Caco-2 (cell line): ENCODE results near the gene PLS3. TPM values are rescaled to one million over a fixed set of nuclear protein-coding genes. Genes with fewer than 3 reads are reported as not detected.
A peak's percentile ranks its signal among the peaks of the same experiment; 100 is the strongest.

Experiments used
- BruUV-seq: library from RNA; stranded (reverse); fragments of 400-500 nt; replicated peaks from 2 replicates; lab custom pipeline; 2021; lab: Mats Ljungman, UMichigan
- CTCF ChIA-PET: fragments of 300-600 bp; sonication (Branson Sonifier 250); formaldehyde crosslinking; loops from one replicate; lab custom pipeline; 2022; ENCODE audit warnings: antibody characterized with exemption; lab: Charles Lee
- POLR2A ChIA-PET: fragments of 300-600 bp; sonication (Branson Sonifier 250); formaldehyde crosslinking; loops from one replicate; lab custom pipeline; 2022; ENCODE audit warnings: antibody characterized with exemption; lab: Charles Lee
- DNase-seq, 2 experiments: peaks; one replicate each; pipeline versions ENCODE4 v3.0.0 to v3.0.0-alpha.2; 2020 to 2022
- H3K27me3 ChIP-seq: replicated peaks from 2 replicates; pipeline ENCODE4 v1.6.0; 2011; ENCODE audit warnings: low read length; ENCODE audit not compliant: control insufficient read depth, insufficient read depth
- H3K36me3 ChIP-seq: 2 replicates; pipeline ENCODE4 v1.5.1; 2011; ENCODE audit warnings: low read length; ENCODE audit not compliant: control insufficient read depth, insufficient read depth
- H3K4me1 ChIP-seq: fragments of 250-450 bp; sonication (Bioruptor Pico); 2 replicates; pipeline ENCODE4 v1.5.1; 2020; ENCODE audit warnings: mild to moderate bottlenecking
- H3K4me3 ChIP-seq: 2 replicates; pipeline ENCODE4 v1.5.1; 2011; ENCODE audit warnings: low read depth, mild to moderate bottlenecking, control low read depth, low read length
- H3K9me3 ChIP-seq: fragments of 250-450 bp; sonication (Bioruptor Pico); 2 replicates; pipeline ENCODE4 v1.5.1; 2020; ENCODE audit warnings: mild to moderate bottlenecking, moderate library complexity
- H3K27ac Mint-ChIP-seq: one replicate; pipeline ENCODE4 v1.8.0; 2022; ENCODE audit warnings: mixed read lengths; ENCODE audit not compliant: unreplicated experiment
- H3K27me3 Mint-ChIP-seq: one replicate; pipeline ENCODE4 v1.8.0; 2022; ENCODE audit warnings: mixed read lengths; ENCODE audit not compliant: insufficient read depth, unreplicated experiment
- H3K36me3 Mint-ChIP-seq: one replicate; pipeline ENCODE4 v1.8.0; 2022; ENCODE audit warnings: mild to moderate bottlenecking, mixed read lengths; ENCODE audit not compliant: insufficient read depth, unreplicated experiment
- H3K4me1 Mint-ChIP-seq: one replicate; pipeline ENCODE4 v1.8.0; 2022; ENCODE audit warnings: low read depth, mixed read lengths; ENCODE audit not compliant: unreplicated experiment
- H3K4me3 Mint-ChIP-seq: one replicate; pipeline ENCODE4 v1.8.0; 2022; ENCODE audit warnings: mild to moderate bottlenecking, moderate library complexity, mixed read lengths; ENCODE audit not compliant: unreplicated experiment
- H3K9me3 Mint-ChIP-seq: one replicate; pipeline ENCODE4 v1.8.0; 2022; ENCODE audit warnings: mixed read lengths; ENCODE audit not compliant: unreplicated experiment
- CTCF ChIP-seq, 2 experiments: fragments of 200-600 bp in 1 of 2; IDR thresholded peaks; 1 replicate in 1 of 2; 2 replicates in 1 of 2; pipeline versions ENCODE4 v1.5.1 to v1.8.0; 2011 to 2022; ENCODE audit warnings: antibody characterized with exemption in 1 of 2, control low read depth in 1 of 2, inconsistent platforms in 1 of 2, low read depth in 1 of 2, low read length in 1 of 2, mild to moderate bottlenecking in 1 of 2, moderate library complexity in 1 of 2; ENCODE audit not compliant: insufficient read depth in 1 of 2, severe bottlenecking in 1 of 2, unreplicated experiment in 1 of 2
- intact Hi-C: fragments of 100-400 bp; cut with micrococcal nuclease; formaldehyde crosslinking; loops from one replicate; pipeline ENCODE4 v1.10.0; 2022; ENCODE audit not compliant: unreplicated experiment
- total RNA-seq: library from RNA; stranded (reverse); gene quantifications from 2 replicates; pipeline ENCODE4 v1.2.3, GENCODE V29; 2022

PLS3 gene
- total RNA-seq, 1 experiment from 2014 or later = 213 TPM

DNA sequence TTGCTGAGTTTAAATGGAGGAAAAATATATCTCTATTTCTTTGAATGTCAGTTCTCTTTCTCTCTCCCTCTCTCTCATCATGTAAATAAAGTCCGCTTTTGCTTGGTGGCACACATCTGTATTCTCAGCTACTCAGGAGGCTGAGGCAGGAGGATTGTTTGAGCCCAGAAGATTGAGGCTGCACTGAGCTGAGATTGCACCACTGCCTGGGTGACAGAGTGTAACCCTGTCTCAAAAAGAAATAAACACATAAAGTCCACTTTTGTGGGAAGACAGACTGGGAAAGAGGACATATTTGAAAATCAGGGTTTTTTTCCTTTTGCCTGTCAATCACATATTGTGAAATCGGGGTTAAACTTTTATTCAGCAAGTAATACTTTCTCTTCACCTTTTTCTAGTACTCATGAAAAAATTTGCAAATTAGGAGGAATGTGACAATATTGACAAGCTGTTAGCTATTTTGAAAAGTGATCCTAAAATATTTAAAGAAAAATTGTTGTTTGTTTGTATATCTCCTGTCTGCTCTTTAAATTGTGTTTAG, 42.6 kb downstream of the PLS3 start:
- Mint-ChIP-seq H3K4me1 (peaks cover 17% of the 10 kb centered on the region), H3K27me3 (no peaks in the 10 kb centered on the region), H3K27ac (no peak overlapping the region), H3K36me3 (peaks cover 24% of the 10 kb centered on the region), H3K4me3 (no peak overlapping the region), H3K9me3 (no peaks in the 10 kb centered on the region)
- no peak for DNase-seq
- Histone ChIP-seq H3K4me1 (peaks cover 22% of the 10 kb centered on the region; the same call in 1 of the 2 replicates), H3K4me3 (no peak overlapping the region), H3K27me3 (no peaks in the 10 kb centered on the region), H3K9me3 (no peaks in the 10 kb centered on the region), H3K36me3 (no peaks in the 10 kb centered on the region)
- BruUV-seq = no TSS peak
- ChIA-PET CTCF (no interaction called here), POLR2A (no interaction called here)
- no peak for TF ChIP-seq CTCF (IDR thresholded peaks at IDR 0.05; ENCODE audit: insufficient read depth in 1 of 2, low read depth in 1 of 2, low read length in 1 of 2, severe bottlenecking in 1 of 2, unreplicated experiment in 1 of 2)
- intact Hi-C loops = no loop called here

- intact Hi-C loops = no loop called here
- TF ChIP-seq CTCF (IDR thresholded peaks at IDR 0.05; ENCODE audit: insufficient read depth in 1 of 2, low read depth in 1 of 2, low read length in 1 of 2, severe bottlenecking in 1 of 2, unreplicated experiment in 1 of 2) = no peak
Observed at GRCh38 chrX:115606861-115607260, 45.9 kb downstream of the PLS3 start.

DNA sequence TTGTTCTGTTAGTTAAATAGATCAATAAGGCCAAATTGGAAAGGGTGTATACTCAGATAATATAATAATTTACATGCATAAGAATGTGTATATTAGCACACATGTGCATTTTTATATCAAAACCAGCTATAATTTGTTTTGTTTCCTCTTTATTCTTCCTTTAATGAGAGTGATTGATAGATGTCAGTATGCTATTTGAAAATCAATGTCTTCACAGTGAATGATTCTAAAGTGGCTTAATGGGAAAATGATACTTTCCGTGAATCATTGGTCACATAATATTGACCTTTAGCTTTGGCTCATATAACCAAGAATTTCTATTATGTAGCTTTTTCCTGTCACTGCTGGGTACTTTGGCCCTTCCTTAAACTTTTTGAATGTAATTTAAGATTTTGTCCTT, 48.6 kb downstream of the PLS3 start:
- Mint-ChIP-seq H3K27ac (no peak overlapping the region), H3K4me1 (peaks cover 5% of the 10 kb centered on the region)
- BruUV-seq = no TSS peak

More at GRCh38 chrX:115606861-115607260, 45.9 kb downstream of the PLS3 start:
- Histone ChIP-seq H3K36me3 (no peaks in the 10 kb centered on the region), H3K4me3 (no peak overlapping the region), H3K27me3 (no peaks in the 10 kb centered on the region), H3K4me1 (peaks cover 12% of the 10 kb centered on the region; the same call in 1 of the 2 replicates), H3K9me3 (no peaks in the 10 kb centered on the region)
- ChIA-PET POLR2A (no interaction called here), CTCF (no interaction called here)
- no TSS peak for BruUV-seq
- peaks cover 7% of the 10 kb centered on the region for H3K4me1 Mint-ChIP-seq
- H3K27me3 Mint-ChIP-seq = no peaks in the 10 kb centered on the region
- peaks cover 22% of the 10 kb centered on the region for H3K36me3 Mint-ChIP-seq
- H3K9me3 Mint-ChIP-seq = no peaks in the 10 kb centered on the region
- peak; percentile 6 to 39 for DNase-seq
- peak overlapping the region; percentile 72 for H3K27ac Mint-ChIP-seq
- H3K4me3 Mint-ChIP-seq = no peak overlapping the region

More for the DNA sequence above, 48.6 kb downstream of the PLS3 start:
- ChIA-PET CTCF (no interaction called here), POLR2A (no interaction called here)
- DNase-seq = no peak
- H3K9me3 ChIP-seq = no peaks in the 10 kb centered on the region
- H3K27me3 ChIP-seq = no peaks in the 10 kb centered on the region
- intact Hi-C loops = no loop called here
- no peaks in the 10 kb centered on the region for H3K36me3 ChIP-seq
- Mint-ChIP-seq H3K27me3 (no peaks in the 10 kb centered on the region), H3K4me3 (no peak overlapping the region), H3K36me3 (peaks cover 22% of the 10 kb centered on the region), H3K9me3 (no peaks in the 10 kb centered on the region)
- no peak for TF ChIP-seq CTCF (IDR thresholded peaks at IDR 0.05; ENCODE audit: insufficient read depth in 1 of 2, low read depth in 1 of 2, low read length in 1 of 2, severe bottlenecking in 1 of 2, unreplicated experiment in 1 of 2)
- H3K4me1 ChIP-seq = peaks cover 4% of the 10 kb centered on the region; the same call in 1 of the 2 replicates
- no peak overlapping the region for H3K4me3 ChIP-seq
